ENCODE results near the gene PTPN1. TPM values are rescaled to one million over a fixed set of nuclear protein-coding genes. Genes with fewer than 3 reads are reported as not detected.
"Not testable (repeated sequence)": the region's sequence is repeated elsewhere in the genome, so short reads cannot be mapped to it uniquely, and the experiment has no call there.

PTPN1 gene
- total RNA-seq, 1 donor from 2014 or later: 58.8 TPM

DNA sequence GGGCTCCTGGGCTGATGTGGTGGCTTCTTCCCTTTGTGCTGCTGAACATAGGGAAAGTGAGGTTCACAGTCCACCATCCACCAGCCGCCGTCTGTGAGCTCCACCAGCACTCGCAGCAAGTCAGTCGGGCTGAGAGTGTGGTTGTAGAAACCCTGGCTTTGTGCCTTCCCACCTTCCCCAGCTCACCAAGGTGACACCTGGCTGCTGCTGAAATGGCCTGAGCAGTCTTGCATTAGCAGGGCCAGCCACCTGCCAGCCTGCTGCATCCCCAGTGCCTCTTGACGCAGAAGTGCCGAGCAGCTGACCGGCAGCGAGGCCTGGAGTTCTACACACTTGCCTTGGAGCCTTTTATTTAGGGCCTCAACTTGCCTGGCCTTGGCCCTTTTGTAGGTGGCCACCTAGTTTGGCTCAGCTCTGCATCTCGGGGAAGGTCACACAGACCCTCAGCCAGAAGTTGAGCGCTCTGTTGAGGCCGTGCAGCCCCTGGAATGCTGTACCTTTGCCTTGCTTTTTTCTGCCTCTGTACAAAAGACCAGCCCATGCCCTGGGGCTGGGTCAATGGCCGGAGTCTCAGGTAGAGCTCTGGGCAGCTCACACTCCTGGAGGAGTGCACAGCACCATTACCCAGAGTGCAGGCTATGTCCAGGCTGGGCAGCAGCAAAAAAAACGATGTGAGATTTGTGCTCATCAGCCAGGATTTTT, 76.5 kb downstream of the PTPN1 start:
- DNase-seq (ENCODE audit: extremely low read depth, low read depth, low spot score): no peak

- no peak for DNase-seq (ENCODE audit: extremely low read depth, low read depth, low spot score)
Measured at GRCh38 chr20:50587291-50587961, 77.2 kb downstream of the PTPN1 start.

- DNase-seq (ENCODE audit: extremely low read depth, low read depth, low spot score): no peak
Measured at GRCh38 chr20:50588034-50588736, 78.0 kb downstream of the PTPN1 start.

DNA sequence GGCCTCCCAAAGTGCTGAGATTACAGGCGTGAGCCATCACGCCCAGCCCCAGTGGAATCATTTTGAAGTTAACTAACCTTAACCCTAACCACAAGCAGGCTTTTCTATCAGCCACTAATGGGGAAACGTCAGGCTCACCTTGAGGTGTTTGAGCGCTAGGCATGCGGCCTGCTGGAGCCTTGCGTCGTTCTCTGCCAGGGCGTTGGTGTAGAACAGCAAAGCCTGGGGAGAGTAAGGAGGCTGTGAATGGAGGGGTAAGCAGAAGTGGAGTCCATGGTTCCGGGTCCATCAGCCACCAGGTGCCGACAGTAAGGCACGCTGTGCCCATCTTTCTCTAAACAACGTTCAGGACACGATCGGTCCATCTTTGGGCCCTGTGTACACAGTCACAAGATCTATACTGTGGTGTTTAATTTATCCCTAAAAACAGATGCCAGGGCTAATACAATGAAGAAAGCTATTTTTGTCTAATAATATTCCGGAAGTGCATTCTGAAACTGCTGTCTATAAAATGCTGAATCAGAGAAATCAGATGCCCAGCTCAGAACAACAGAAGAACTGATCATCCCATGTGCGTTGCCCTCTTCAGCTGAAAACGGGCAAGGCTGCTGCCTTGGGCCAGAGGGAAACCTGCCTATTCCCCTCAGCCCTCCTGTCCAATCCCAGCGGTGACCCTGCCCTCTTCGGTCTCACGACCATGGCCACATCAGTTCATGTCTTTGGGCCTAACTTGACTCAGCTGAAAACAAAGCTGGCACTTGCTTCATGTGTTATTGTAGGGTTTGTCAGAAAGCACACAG, 79.6 kb downstream of the PTPN1 start:
- no peak for DNase-seq (ENCODE audit: extremely low read depth, low read depth, low spot score)

DNA sequence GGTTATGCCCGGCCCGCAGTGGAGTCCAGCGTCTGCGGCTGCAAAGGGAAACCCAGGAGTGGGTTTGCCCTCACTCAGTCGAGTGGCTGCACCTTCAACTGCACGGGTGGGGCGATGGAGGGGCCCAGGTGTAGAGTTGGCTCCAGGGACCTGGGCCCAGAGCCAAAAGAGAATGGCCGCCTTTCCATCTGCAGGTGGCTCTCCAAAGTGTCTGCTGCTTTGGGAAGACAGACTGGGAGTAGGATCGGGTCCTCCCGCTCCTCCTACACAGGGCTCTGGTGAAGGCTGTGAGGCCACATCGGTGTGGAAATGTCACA, 80.1 kb downstream of the PTPN1 start:
- no peak for DNase-seq (ENCODE audit: extremely low read depth, low read depth, low spot score)

- no peak for DNase-seq (ENCODE audit: extremely low read depth, low read depth, low spot score)
Measured at GRCh38 chr20:50591233-50591852, 81.2 kb downstream of the PTPN1 start.

DNA sequence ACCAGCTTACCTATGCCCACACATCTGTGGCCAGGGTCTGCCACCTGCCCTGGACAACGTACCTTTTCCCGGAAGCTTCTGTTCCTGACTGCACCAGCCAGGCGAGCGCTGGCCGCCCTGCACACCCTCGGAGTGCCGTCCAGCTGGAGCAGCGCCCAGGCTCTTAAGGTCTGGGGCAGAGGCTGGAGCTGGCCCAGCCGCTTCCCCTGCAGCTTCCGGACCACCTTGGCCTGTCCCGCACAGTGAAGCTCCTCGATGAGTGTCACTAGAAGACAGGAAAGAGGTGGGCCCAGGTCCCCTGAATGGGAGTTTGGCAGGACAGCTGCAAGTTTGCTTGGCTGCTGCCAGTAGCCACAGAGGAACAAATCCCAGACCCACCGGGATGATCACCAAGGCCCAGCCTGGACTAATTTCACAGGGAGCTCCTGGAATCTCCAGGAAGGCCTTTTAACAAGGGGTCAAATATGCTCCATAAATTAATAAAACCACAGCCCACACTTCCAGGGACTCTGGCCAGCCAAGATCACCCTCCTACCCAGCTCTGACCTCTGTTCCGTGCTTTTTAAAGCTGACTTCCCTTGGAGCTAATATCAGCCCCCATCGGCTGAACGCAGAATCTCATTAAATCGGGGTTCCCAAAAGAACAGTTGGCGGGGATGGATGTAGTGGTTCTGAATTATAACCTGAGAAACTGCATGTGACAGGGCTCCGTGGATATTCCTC, 82.3 kb downstream of the PTPN1 start:
- no peak for DNase-seq (ENCODE audit: extremely low read depth, low read depth, low spot score)

- DNase-seq (ENCODE audit: extremely low read depth, low read depth, low spot score): no peak
Measured at GRCh38 chr20:50593005-50593335, 82.8 kb downstream of the PTPN1 start.

DNA sequence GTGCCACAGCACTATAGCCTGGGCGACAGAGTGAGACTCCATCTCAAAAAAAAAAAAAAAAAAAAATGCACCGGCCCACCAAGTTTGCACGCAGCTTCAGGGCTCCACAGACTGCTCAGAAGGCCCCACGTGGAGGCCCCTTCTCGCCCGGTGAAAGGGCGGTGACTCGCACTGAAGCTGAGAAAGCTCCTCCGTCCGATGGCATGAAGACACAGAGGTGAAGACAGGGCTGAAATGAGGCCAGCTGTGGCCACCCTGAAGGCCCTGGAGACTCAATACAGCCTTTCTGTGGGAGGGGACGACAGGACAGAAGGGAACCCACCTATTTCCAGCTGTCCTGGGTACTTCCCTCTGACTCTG, 84.0 kb downstream of the PTPN1 start:
- no peak for DNase-seq (ENCODE audit: extremely low read depth, low read depth, low spot score)

- DNase-seq (ENCODE audit: extremely low read depth, low read depth, low spot score): no peak
Measured at GRCh38 chr20:50594591-50595432, 84.6 kb downstream of the PTPN1 start.

DNA sequence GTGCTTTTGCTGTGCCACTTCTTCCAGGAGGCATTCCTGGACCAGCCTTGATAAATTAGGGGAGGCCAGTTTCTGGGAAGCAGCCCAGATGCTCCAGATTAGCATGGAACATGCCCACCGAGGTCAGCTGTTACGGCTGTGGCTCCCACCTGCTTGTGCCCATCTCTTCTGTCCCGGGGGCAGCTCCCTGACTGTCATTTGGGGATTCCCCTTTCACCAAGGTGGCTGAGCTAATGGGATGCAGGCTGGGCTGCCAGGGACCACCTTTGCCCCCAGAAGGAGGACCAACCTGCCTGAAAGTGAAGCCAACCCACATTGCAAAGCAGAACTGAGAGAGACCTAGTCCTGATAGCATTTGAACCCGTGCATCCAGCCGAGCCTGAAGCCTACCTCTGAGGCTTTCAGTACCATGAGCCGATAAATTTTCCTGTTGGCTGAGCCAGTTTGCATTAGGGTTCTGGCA, 85.3 kb downstream of the PTPN1 start:
- no peak for DNase-seq (ENCODE audit: extremely low read depth, low read depth, low spot score)

DNA sequence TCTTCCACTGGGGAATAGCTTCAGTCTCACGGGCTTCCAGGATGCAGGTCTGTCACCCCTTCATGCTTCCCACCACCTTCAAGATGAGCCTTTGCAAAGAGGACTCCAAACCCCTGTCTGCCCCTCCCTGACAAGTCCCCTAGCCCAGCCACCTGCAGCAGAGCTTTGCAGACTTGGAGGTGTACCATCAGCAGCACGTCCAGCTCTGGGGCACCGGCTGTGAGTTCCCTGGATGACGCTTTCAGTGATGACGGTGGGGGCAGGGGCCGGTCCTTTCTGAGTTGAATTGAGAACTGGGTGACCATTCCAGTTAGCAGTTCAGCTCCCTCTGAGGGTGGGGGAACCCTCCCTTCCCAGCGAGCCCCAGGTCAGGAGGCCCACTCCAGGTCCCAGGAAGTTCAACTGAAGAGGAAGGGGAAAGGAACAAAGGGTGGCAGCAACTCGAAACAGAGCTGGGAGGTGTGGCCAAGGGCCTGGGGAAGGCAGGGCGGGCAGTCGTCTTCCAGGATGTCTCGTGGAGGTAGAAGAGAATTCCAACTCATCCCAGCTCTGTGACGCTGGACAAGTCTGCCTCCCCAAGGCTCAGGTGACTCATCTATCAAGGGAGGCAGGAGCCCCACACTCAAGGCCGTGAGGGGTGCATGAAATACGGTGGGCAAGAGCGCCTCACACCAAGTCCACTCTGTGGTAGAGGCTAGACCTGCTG, 86.0 kb downstream of the PTPN1 start:
- no peak for DNase-seq (ENCODE audit: extremely low read depth, low read depth, low spot score)

GRCh38 chr20:50596694-50597021, 86.5 kb downstream of the PTPN1 start:
- DNase-seq (ENCODE audit: extremely low read depth, low read depth, low spot score): no peak

- no peak for DNase-seq (ENCODE audit: extremely low read depth, low read depth, low spot score)
Measured at GRCh38 chr20:50597406-50597969, 87.3 kb downstream of the PTPN1 start.

DNA sequence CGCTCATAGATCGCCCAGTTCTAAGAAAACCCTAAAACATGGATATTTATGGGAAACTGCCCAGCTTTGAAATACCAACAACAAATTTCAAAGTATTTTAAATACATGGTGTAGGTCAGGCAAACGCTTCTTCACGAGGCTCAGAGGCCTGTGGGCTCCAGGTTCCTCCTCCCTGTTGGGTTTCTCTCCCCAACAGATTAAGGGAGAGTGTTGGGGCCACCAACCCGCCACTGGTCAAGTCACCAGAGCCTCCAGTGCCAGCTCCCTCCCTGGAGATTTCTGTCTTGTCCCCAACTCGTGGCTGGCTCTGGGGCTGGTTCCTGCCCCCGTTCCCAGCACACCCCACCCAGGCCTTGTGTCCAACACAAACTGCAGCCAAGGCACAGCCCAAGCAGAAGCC, 87.9 kb downstream of the PTPN1 start:
- no peak for DNase-seq (ENCODE audit: extremely low read depth, low read depth, low spot score)

- not testable (repeated sequence) for DNase-seq (ENCODE audit: extremely low read depth, low read depth, low spot score)
Measured at GRCh38 chr20:50598768-50599167, 88.6 kb downstream of the PTPN1 start.

DNA sequence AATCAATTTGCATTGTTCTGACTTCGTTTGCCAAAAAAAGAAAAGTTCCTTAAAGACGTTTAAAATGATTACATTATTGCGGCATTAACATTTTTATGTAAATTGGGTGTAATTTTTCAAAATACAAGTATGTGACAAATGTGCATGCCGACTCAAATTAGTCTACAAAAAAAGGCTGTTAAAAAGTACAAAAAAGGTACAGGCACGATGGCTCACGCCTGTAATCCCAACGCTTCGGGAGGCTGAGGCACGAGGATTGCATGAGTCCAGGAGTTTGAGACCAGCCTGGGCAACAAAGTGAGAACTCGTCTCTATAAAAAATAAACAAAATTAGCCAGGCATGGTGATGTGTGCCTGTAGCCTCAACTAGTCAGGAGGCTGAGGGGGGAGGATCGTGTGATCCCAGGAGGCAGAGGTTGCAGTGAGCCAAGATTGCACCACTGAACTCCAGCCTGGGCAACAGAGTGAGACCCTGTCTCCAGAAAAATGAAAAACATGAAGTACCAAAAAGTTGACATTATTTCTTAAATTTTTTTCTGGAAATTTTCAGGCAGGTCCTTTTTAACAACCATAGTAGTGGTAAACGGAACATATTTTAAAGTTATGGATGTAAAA, 90.2 kb downstream of the PTPN1 start:
- no peak for DNase-seq (ENCODE audit: extremely low read depth, low read depth, low spot score)

All from glomerular endothelial cell (primary cell).